Germinal center (tissue), 1 donor: ENCODE data around the gene TMEM184A.

Experiments
- DNase-seq: peaks from one replicate; pipeline ENCODE4 v3.0.0; 2012; ENCODE audit warnings: mixed read lengths, low spot score

Gene TMEM184A

GRCh38 chr7:1550846-1551155 is 5.2 kb downstream of the TMEM184A start:
- DNase-seq, result no peak

- no peak for DNase-seq
Observed at GRCh38 chr7:1550005-1550845, 5.8 kb downstream of the TMEM184A start.

GRCh38 chr7:1549357-1550004 is 6.5 kb downstream of the TMEM184A start:
- no peak for DNase-seq

DNA sequence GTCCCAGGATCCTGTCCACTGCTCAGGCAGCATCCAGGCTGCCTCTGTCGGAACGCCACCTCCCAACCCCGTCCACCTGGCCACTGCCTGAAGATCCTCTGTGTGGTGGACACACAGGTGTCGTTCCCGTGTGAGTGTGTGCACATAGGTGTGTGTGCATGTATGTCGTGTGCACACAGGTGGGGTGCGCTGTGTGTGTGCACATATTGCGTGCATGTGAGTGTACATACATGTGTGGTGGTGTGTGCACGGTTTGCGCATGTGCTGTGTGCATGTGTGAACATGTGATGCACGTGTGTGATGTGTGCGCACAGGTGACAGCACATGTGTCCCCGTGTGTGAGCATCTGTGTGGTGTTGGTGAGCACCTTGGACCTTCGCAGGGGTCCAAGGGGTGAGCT is 7.1 kb downstream of the TMEM184A start:
- no peak for DNase-seq

DNA sequence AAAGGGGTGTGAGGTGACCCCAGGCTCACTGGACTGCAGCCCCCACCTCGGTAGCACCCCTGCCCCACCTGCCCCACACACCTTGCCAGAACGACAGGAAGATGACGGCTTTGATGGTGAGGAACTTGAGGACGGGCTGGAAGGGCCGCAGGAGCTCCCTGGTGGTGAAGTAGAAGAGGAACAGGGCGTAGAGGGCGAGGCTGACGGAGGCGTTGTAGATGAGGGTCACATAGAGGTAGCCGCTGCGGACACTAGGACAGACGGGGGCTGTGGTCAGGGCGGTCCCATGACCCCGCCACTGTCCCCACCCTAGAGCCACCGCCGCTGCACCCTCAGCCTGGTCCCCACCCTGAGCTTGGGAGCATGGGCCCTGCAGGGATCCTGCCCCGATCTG is 7.6 kb downstream of the TMEM184A start:
- DNase-seq, result no peak

DNA sequence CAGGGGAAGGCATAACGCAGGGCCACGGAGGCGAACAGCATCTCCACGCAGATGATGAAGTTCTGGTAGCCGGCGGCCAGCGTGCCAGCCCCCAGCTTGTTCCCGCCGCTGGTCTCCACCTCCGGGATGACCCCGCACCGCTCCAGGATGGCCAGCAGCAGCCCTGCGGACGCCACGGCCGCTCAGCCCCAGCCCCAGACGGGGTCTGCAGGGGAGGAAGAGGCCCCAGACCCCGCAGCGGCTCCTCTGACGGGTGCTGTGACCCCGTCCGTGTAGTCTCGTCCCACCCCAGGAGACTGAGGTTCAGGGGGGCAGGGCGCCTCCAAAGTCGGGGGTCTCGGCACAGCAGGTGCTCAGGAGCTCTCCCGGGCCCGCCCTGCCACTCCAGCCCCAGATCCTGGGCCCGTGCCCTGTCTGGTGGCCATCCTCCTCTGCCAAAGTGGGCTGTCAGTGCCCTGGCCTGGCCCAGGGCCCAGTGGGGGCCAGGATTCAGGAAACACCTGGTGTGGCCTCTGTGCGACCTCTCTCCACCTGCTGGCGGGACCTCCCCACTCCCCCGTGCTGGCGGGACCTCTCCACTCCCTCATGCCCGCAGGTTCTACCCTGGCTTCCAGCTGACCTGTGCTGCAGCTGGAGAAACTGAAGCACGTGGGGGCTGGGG is 8.1 kb downstream of the TMEM184A start:
- no peak for DNase-seq

GRCh38 chr7:1546909-1547776 is 8.9 kb downstream of the TMEM184A start:
- DNase-seq, result no peak

DNA sequence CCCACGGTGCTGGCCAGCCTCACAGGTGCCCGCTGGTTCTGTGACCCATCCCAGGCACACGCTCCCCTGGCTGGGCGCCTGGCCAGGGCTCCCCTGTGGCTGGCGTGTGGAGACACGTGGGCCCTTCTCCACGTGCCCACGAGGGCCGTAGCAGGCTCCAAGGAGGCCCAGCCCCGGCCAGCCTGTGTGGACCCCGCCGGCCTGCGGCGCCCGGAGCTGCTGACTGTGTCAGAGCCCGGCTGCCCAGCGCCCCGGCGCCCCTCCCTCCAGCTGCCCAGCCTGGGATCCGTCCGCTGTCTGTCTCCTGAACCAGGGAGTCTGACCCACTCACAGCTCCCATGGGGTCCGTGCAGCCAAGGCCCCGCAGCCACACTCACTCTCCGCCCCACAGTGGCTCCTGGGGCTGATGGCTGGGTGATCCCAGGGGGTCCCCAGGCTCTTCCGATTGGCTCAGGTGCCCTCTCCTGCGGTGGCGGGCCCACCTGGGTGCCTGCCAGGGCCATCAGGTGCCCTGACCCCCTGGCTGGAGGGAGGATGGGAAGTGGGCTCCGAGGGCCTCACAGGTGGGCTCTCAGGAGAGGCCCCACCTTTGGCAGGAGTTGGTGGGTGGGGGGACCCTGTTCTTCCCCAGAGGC is 9.6 kb downstream of the TMEM184A start:
- DNase-seq, result no peak

DNA sequence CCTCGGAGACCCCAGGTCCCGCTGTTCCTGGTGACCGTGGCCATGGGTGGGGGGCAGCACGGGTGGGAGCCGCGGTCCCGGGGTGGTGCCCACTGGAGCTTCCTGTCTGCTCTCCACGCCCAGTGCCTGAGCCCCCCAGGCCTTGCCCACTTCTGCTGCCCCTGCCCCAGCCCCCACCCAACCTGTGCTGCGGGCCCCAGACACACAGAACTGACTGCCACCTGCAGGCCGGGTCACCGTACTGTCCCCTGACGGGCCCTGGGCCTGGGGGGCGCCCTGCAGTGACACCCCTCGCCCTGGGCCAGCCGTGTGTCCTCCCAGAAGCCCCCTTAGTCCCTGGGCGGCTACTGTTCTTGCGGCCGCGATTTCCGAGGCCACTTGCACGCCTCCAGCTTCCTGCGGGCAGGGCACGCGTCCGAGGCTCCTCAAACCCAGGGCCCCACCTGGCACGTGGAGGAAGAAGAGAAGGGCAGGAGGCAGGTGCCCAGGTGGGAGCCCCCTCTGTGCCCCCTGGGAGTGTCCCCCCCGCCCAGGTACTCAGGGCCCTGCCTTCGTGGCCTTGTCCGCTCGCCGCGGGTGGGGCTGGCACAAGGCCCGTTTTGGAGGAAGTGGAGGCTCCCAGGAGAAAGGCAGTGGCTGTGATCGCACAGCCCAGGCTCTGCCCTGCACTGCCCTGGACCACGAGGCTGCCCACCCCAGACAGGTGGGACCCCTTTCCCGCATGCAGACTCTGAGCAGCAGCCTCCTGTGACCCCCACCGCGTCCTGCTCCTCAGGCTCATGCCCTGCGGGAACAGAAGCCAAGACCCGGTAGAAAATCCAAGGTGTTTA is 10.4 kb downstream of the TMEM184A start:
- no peak for DNase-seq

- DNase-seq, result no peak
Observed at GRCh38 chr7:1544896-1545416, 11.0 kb downstream of the TMEM184A start.

- DNase-seq, result no peak
Observed at GRCh38 chr7:1544178-1544895, 11.7 kb downstream of the TMEM184A start.

GRCh38 chr7:1543826-1544177 is 12.2 kb downstream of the TMEM184A start:
- DNase-seq, result no peak

DNA sequence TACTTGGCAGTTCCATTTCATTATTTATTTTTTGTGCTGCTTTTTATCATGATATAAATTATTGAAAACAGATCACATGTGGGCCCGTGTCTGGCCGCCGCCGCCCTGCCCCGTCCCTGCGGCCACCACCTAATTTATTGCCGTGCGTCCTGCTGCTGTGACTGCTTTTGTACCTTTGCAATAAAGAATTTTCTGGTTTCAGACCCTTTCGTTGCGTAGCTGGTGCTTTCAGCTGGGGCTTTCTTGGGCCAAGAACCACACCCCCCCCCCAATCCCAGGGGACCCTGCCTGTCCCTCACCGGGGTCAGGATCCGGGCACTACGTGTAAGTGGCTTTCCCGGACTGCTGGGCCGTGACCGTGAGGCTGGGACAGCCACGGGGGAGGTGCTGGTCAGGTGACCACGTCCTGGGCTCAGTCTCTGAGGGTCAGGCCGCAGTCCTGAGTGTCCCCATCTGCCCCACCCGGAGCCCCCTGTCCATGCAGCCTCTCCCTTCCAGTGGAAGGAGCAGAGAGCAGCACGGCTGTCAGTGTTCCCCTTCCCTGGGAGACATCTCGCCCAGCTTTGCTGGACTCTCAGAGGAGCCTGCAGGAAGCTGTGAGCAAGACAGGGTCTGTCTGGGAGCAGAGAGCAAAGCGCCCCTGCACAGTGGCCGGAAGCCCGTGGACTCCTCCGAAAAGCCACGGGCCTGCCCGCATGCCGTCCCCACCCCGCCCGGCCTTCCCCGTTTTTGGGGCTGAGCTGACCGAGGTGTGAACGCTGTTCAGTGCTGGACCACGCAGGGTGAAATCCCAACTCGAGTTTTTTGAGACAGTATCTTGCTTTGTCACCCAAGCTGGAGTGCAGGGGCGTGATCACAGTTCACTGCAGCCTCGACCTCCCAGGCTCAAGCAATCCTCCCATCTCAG is 12.9 kb downstream of the TMEM184A start:
- no peak for DNase-seq

GRCh38 chr7:1542329-1542728 is 13.7 kb downstream of the TMEM184A start:
- DNase-seq, result no peak

GRCh38 chr7:1541431-1542162 is 14.4 kb downstream of the TMEM184A start:
- no peak for DNase-seq

DNA sequence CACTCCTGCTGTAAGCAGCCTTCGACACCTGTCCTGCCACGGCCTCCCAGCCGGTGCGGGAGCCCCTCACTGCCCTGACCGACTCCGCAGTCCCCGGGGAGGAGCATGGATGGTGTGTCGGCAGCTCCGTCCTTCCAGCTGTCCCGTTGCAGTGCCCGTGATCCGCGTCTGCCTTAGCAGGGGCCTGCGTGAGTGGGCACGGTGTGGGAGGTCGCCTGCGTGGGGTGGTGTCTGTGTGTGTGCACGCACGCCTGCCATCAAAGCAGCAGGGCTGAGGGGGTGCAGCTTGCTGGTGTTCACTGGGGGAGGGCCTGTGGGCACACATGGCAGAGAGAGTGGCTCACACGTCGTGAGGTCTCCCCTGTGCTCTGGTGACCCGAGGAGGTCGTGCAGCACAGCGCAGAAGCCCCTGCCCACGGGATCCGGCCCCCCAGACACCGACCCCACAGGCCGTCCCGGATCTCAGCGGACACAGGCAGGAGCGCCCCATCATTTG is 15.2 kb downstream of the TMEM184A start:
- DNase-seq, result no peak

GRCh38 chr7:1539882-1540775 is 15.9 kb downstream of the TMEM184A start:
- DNase-seq, result no peak
